Right lobe of liver (tissue), 4 donors: ENCODE data around the gene BCKDHA.
"Not testable (repeated sequence)": the region's sequence is repeated elsewhere in the genome, so short reads cannot be mapped to it uniquely, and the experiment has no call there.

ENCODE experiments used
- CTCF ChIP-seq, 4 donors: fragments of 200-600 bp in 3 of 4; fragments of 450-650 bp in 1 of 4; IDR thresholded peaks; one replicate each; pipeline versions ENCODE4 v1.5.1 to v1.8.0; 2016 to 2022; ENCODE audit warnings: antibody characterized with exemption in 4 of 4, mild to moderate bottlenecking in 2 of 4
- POLR2A ChIP-seq: fragments of 450-650 bp; IDR thresholded peaks from one replicate; pipeline ENCODE4 v1.6.1; 2017; ENCODE audit warnings: antibody characterized with exemption, mild to moderate bottlenecking
- donor health status: DM: no; HTN: no; CAD: no.
- donor health status: DM: no; HTN: no; CAD: no.
- donor health status: DM: no; HTN: yes; CAD: no.

DNA sequence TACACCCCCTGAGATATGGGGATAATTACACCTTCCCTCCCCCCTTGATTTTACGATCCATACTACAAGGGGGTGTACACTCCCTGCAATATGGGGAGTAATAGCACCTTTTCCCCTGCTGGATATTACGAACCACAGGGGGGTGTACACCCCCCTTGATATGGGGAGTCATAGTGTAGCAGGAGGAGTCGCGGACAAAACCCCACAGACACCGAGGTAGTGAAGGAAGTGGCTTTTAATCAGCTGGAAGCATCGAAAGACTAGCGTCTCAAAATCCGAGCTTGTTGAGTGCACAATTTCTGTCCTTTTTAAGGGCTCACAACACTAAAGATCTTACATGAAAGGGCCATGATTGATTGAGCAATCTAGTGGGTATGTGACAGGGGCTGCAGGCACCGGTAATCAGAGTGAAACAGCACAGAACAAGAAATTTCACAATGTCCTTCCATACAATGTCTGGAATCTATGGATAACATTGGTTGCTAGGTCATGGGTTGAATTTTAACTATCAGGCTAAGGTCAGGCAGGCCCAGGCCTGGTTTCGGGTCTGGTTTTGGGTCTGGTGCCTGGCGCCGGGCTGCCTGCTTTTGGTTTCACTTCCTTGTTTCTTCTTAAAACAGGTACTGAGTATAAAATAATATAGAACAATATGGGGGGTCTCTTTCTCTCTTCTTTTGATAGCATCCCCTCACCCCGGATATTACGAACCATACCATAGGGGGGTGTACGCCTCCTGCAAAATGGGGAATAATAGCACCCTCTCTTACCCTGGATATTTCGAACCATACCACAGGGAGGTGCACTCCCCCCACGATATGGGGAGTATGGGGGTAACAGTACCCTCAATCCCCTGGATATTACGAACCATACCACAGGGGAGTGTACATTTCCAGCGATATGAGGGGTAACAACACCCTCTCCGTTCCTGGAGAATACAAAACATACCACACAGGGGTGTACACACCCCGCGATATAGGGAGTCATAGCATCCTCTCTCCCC is 65.9 kb downstream of the BCKDHA start:
- not testable (repeated sequence) for TF ChIP-seq CTCF (IDR thresholded peaks at IDR 0.05); POLR2A
